Myometrial cell (primary cell): ENCODE results near the gene GLTPD2. TPM values are rescaled to one million over a fixed set of nuclear protein-coding genes. Genes with fewer than 3 reads are reported as not detected.

Source experiments
- total RNA-seq: library from RNA; depleted of rRNA; stranded (reverse); fragments of >200 nt; gene quantifications from 2 replicates; pipeline ENCODE4 v1.2.3, GENCODE V29; 2015

Gene GLTPD2
- total RNA-seq: not detected in 2 replicates

GRCh38 chr17:4788807-4789700, at the start of gene GLTPD2:
Gene GLTPD2 (plus strand): TSS chr17:4788964. CDS start chr17:4789012, 48 bp downstream.

GRCh38 chr17:4739122-4740024, 49.4 kb upstream of the GLTPD2 start, which contains the start of the genes CXCL16 and ZMYND15:
Gene CXCL16 (minus strand): TSS chr17:4739928. CDS start chr17:4739339, 589 bp downstream.
Gene ZMYND15 (plus strand): TSS chr17:4739833. CDS start chr17:4740549, 716 bp downstream.

GRCh38 chr17:4771519-4772234, 17.1 kb upstream of the GLTPD2 start, which contains the start of gene TM4SF5:
Gene TM4SF5 (plus strand): TSS chr17:4771886. CDS start chr17:4771923, 37 bp downstream.

GRCh38 chr17:4786106-4786511, 2.7 kb upstream of the GLTPD2 start, which contains the start of gene VMO1:
Gene VMO1 (minus strand): TSS chr17:4786364. CDS start chr17:4786352, 12 bp downstream.

GRCh38 chr17:4802228-4802627, 13.5 kb downstream of the GLTPD2 start, which contains the start of gene C17orf114:
Gene C17orf114 (minus strand): TSS chr17:4802328.

GRCh38 chr17:4806777-4807604, 18.2 kb downstream of the GLTPD2 start, which contains the start of gene PLD2:
Gene PLD2 (plus strand): TSS chr17:4807152. CDS start chr17:4807773, 621 bp downstream.

GRCh38 chr17:4833178-4833940, 44.6 kb downstream of the GLTPD2 start, which contains the start of gene MINK1:
Gene MINK1 (plus strand): TSS chr17:4833340. CDS start chr17:4833584, 244 bp downstream.

Other genes with a start within 250 kb of the GLTPD2 start
- gene MYBBP1A, start 233.6 kb upstream of the GLTPD2 start, total RNA-seq: 61.7 and 62.7 TPM in 2 replicates
- not detected in 2 replicates for gene GGT6, start 228.4 kb upstream of the GLTPD2 start, total RNA-seq
- gene SMTNL2, start 204.4 kb upstream of the GLTPD2 start, total RNA-seq: not detected in 2 replicates
- gene ALOX15, start 147.3 kb upstream of the GLTPD2 start, total RNA-seq: not detected in 2 replicates
- 22.5 and 25.9 TPM in 2 replicates for gene PELP1, start 84.8 kb upstream of the GLTPD2 start, total RNA-seq
- 12.9 and 14.4 TPM in 2 replicates for gene ARRB2, start 78.3 kb upstream of the GLTPD2 start, total RNA-seq
- 31.5 and 34.9 TPM in 2 replicates for gene MED11, start 57.5 kb upstream of the GLTPD2 start, total RNA-seq
- 0.29 TPM in 1 of 2 replicates, not detected in the other for gene ZMYND15, start 49.1 kb upstream of the GLTPD2 start, total RNA-seq
- gene CXCL16, start 49.0 kb upstream of the GLTPD2 start, total RNA-seq: 1.2 and 1.7 TPM in 2 replicates
- not detected in 2 replicates for gene TM4SF5, start 17.1 kb upstream of the GLTPD2 start, total RNA-seq
- gene VMO1, start 2.6 kb upstream of the GLTPD2 start, total RNA-seq: not detected in 2 replicates
- 350 and 452 TPM in 2 replicates for gene PSMB6, start 7.2 kb downstream of the GLTPD2 start, total RNA-seq
- 19.8 and 28.3 TPM in 2 replicates for gene PLD2, start 18.2 kb downstream of the GLTPD2 start, total RNA-seq
- gene MINK1, start 44.4 kb downstream of the GLTPD2 start, total RNA-seq: 22.2 and 26.2 TPM in 2 replicates
- 4.3 and 5.7 TPM in 2 replicates for gene C17orf107, start 110.6 kb downstream of the GLTPD2 start, total RNA-seq
- 0.35 and 0.86 TPM in 2 replicates for gene CHRNE, start 114.1 kb downstream of the GLTPD2 start, total RNA-seq
- gene GP1BA, start 143.3 kb downstream of the GLTPD2 start, total RNA-seq: not detected in 2 replicates
- gene SLC25A11, start 151.1 kb downstream of the GLTPD2 start, total RNA-seq: 61.9 and 65.2 TPM in 2 replicates
- gene RNF167, start 151.3 kb downstream of the GLTPD2 start, total RNA-seq: 64.3 and 64.5 TPM in 2 replicates
- gene PFN1, start 159.6 kb downstream of the GLTPD2 start, total RNA-seq: 1,248 and 1,319 TPM in 2 replicates
- gene ENO3, start 162.2 kb downstream of the GLTPD2 start, total RNA-seq: 3.4 TPM in 1 of 2 replicates, not detected in the other
- gene SPAG7, start 178.9 kb downstream of the GLTPD2 start, total RNA-seq: 60.0 and 64.9 TPM in 2 replicates
- gene CAMTA2, start 198.7 kb downstream of the GLTPD2 start, total RNA-seq: 15.6 and 36.6 TPM in 2 replicates
- under 0.01 and 0.53 TPM in 2 replicates for gene INCA1, start 208.6 kb downstream of the GLTPD2 start, total RNA-seq
- 49.3 and 54.8 TPM in 2 replicates for gene KIF1C, start 209.0 kb downstream of the GLTPD2 start, total RNA-seq
- 0.29 and 0.71 TPM in 2 replicates for gene SLC52A1, start 246.5 kb downstream of the GLTPD2 start, total RNA-seq